ENCODE results near the gene LINGO3.

DNA sequence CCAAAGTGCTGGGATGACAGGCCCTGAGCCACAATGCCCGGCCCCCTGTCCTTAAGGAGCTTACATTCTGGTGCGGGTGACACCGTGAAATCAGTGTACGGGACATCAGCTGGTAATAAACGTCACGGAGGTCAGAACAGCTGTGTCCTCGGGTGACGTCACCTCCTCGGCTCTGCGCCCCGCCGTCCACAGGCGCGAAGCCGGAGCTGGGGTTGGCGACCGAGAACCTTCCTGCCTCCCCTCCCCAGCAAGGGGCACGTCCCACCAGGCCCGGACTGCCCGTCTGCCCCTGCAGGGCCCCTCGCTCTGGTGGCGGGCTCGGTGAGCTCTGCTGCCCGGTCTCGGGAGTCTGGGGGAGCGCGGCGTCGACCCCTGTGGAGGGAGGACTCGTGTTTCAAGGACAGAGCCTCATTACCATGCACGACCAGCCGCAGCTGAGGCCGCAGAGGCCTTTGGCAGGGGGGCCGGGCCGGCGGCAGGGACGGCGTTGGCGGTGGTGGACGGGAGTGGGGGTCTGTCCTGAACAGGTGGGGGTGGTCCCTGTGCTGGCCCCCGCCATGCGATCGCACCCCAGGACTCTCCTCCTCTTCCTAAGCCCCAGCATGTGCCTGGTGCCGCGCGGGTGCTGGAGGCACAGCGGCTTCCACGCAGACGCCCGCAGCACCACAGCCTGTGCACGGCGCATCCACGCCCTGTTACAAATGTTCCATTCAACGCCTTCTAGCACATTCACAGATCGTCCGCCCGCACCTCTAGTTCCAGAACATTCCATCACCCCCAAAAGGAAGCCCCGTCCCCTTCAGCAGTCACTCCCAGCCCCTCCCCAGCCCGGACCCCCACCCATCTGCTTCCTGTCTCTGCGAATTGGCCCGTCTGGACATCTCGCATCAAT lies 5.4 kb downstream of the LINGO3 start:
- no peak for TF ChIP-seq POLR2A (IDR thresholded peaks at IDR 0.05)
- TF ChIP-seq, protein P1, sequence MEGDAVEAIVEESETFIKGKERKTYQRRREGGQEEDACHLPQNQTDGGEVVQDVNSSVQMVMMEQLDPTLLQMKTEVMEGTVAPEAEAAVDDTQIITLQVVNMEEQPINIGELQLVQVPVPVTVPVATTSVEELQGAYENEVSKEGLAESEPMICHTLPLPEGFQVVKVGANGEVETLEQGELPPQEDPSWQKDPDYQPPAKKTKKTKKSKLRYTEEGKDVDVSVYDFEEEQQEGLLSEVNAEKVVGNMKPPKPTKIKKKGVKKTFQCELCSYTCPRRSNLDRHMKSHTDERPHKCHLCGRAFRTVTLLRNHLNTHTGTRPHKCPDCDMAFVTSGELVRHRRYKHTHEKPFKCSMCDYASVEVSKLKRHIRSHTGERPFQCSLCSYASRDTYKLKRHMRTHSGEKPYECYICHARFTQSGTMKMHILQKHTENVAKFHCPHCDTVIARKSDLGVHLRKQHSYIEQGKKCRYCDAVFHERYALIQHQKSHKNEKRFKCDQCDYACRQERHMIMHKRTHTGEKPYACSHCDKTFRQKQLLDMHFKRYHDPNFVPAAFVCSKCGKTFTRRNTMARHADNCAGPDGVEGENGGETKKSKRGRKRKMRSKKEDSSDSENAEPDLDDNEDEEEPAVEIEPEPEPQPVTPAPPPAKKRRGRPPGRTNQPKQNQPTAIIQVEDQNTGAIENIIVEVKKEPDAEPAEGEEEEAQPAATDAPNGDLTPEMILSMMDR (IDR thresholded peaks at IDR 0.05): no peak
